OCI-LY1 (cell line): ENCODE data around the gene IAH1.

Experiments used
- CTCF ChIP-seq: fragments of 200-600 bp; sonication (generic), shearing (Covaris generic); IDR thresholded peaks from 2 replicates; pipeline ENCODE4 v1.5.1; 2017; ENCODE audit warnings: mild to moderate bottlenecking, antibody characterized with exemption, low read length, moderate library complexity, mixed read lengths
- EZH2 ChIP-seq: fragments of 200-600 bp; sonication (generic), shearing (Covaris generic); IDR thresholded peaks from 2 replicates; pipeline ENCODE4 v1.8.0; 2017; ENCODE audit warnings: borderline replicate concordance, mixed run types, mild to moderate bottlenecking, antibody characterized with exemption, low read length, moderate library complexity, mixed read lengths

- TF ChIP-seq CTCF: no peak
- no peak for TF ChIP-seq EZH2
These were observed 39.9 kb upstream of the IAH1 start for GRCh38 chr2:9434489-9434888.
